ENCODE measurements around the gene SCNN1B. TPM values are rescaled to one million over a fixed set of nuclear protein-coding genes. Genes with fewer than 3 reads are reported as not detected.
A peak's percentile ranks its signal among the peaks of the same experiment; 100 is the strongest.

SCNN1B gene
- total RNA-seq, 1 experiment from 2014 or later: not detected

DNA sequence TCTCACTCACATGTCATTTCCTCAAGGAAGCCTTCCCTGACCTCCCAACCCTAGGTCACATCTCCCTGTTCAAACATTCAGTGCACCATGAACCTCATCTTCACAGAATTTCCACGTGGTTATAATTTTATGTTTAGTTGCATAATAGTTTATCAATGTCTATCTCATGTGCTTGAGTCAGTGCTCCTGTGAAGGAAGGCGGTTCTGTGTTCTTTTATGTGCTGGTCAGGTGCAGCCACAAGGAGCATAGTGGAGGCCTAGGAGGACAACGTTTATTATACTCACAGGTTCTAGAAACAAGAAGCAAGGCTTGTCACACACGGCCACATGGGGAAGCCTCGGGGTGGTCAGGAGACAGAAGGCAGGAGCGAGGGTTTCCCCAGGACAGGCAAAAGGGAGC, 34.5 kb upstream of the SCNN1B start:
- DNase-seq: no peak
- no peak overlapping the region for H3K4me2 ChIP-seq (ENCODE audit: low read depth, low read length, poor library complexity, severe bottlenecking)
- H3K4me3 ChIP-seq (ENCODE audit: low read length): no peak overlapping the region
- no peaks in the 10 kb centered on the region for H3K9me3 ChIP-seq (ENCODE audit: low read length)
- H3K27me3 ChIP-seq (ENCODE audit: low read length): no peaks in the 10 kb centered on the region
- H3K9ac ChIP-seq (ENCODE audit: low read length): no peak overlapping the region
- no peaks in the 10 kb centered on the region for H4K20me1 ChIP-seq (ENCODE audit: insufficient read depth, low read depth, low read length)
- no peak overlapping the region for H3K27ac ChIP-seq (ENCODE audit: low read length)
- H2AFZ ChIP-seq (ENCODE audit: low read length): no peak overlapping the region
- no peaks in the 10 kb centered on the region for H3K9me2 ChIP-seq (replicated peaks; ENCODE audit: insufficient read depth, low read length)
- H3K79me2 ChIP-seq (ENCODE audit: low read length): no peaks in the 10 kb centered on the region
- no peaks in the 10 kb centered on the region for H3K36me3 ChIP-seq (ENCODE audit: insufficient read depth, low read length)
- H3K4me1 ChIP-seq (ENCODE audit: low read length): no peaks in the 10 kb centered on the region

- H3K27ac ChIP-seq (ENCODE audit: low read length): no peak overlapping the region
- no peaks in the 10 kb centered on the region for H3K79me2 ChIP-seq (ENCODE audit: low read length)
- no peak overlapping the region for H3K9ac ChIP-seq (ENCODE audit: low read length)
- no peak overlapping the region for H3K4me3 ChIP-seq (ENCODE audit: low read length)
- H4K20me1 ChIP-seq (ENCODE audit: insufficient read depth, low read depth, low read length): no peaks in the 10 kb centered on the region
- no peaks in the 10 kb centered on the region for H3K4me1 ChIP-seq (ENCODE audit: low read length)
- H3K9me2 ChIP-seq (replicated peaks; ENCODE audit: insufficient read depth, low read length): no peaks in the 10 kb centered on the region
- no peak for DNase-seq
- no peaks in the 10 kb centered on the region for H3K9me3 ChIP-seq (ENCODE audit: low read length)
- H3K27me3 ChIP-seq (ENCODE audit: low read length): no peaks in the 10 kb centered on the region
- H2AFZ ChIP-seq (ENCODE audit: low read length): no peak overlapping the region
- H3K36me3 ChIP-seq (ENCODE audit: insufficient read depth, low read length): no peaks in the 10 kb centered on the region
- no peak overlapping the region for H3K4me2 ChIP-seq (ENCODE audit: low read depth, low read length, poor library complexity, severe bottlenecking)
These were observed 33.5 kb upstream of the SCNN1B start for GRCh38 chr16:23268561-23268960.

- Histone ChIP-seq H3K79me2 (ENCODE audit: low read length) (no peaks in the 10 kb centered on the region), H3K4me3 (ENCODE audit: low read length) (no peak overlapping the region), H3K27ac (ENCODE audit: low read length) (no peak overlapping the region), H3K4me2 (ENCODE audit: low read depth, low read length, poor library complexity, severe bottlenecking) (no peak overlapping the region), H3K27me3 (ENCODE audit: low read length) (no peaks in the 10 kb centered on the region), H2AFZ (ENCODE audit: low read length) (no peak overlapping the region), H3K9ac (ENCODE audit: low read length) (no peak overlapping the region), H3K9me3 (ENCODE audit: low read length) (no peaks in the 10 kb centered on the region), H4K20me1 (ENCODE audit: insufficient read depth, low read depth, low read length) (no peaks in the 10 kb centered on the region), H3K4me1 (ENCODE audit: low read length) (no peaks in the 10 kb centered on the region), H3K36me3 (ENCODE audit: insufficient read depth, low read length) (no peaks in the 10 kb centered on the region), H3K9me2 (replicated peaks; ENCODE audit: insufficient read depth, low read length) (no peaks in the 10 kb centered on the region)
- no peak for DNase-seq
These were observed 32.7 kb upstream of the SCNN1B start for GRCh38 chr16:23269248-23269953.

GRCh38 chr16:23270654-23271053, 31.4 kb upstream of the SCNN1B start:
- H3K4me1 ChIP-seq (ENCODE audit: low read length): no peaks in the 10 kb centered on the region
- no peaks in the 10 kb centered on the region for H3K79me2 ChIP-seq (ENCODE audit: low read length)
- no peak for DNase-seq
- H3K4me2 ChIP-seq (ENCODE audit: low read depth, low read length, poor library complexity, severe bottlenecking): no peak overlapping the region
- H3K9ac ChIP-seq (ENCODE audit: low read length): no peak overlapping the region
- H3K9me2 ChIP-seq (replicated peaks; ENCODE audit: insufficient read depth, low read length): no peaks in the 10 kb centered on the region
- no peak overlapping the region for H3K4me3 ChIP-seq (ENCODE audit: low read length)
- H3K9me3 ChIP-seq (ENCODE audit: low read length): no peaks in the 10 kb centered on the region
- no peak overlapping the region for H3K27ac ChIP-seq (ENCODE audit: low read length)
- H3K36me3 ChIP-seq (ENCODE audit: insufficient read depth, low read length): no peaks in the 10 kb centered on the region
- H3K27me3 ChIP-seq (ENCODE audit: low read length): no peaks in the 10 kb centered on the region
- H4K20me1 ChIP-seq (ENCODE audit: insufficient read depth, low read depth, low read length): no peaks in the 10 kb centered on the region
- no peak overlapping the region for H2AFZ ChIP-seq (ENCODE audit: low read length)

DNA sequence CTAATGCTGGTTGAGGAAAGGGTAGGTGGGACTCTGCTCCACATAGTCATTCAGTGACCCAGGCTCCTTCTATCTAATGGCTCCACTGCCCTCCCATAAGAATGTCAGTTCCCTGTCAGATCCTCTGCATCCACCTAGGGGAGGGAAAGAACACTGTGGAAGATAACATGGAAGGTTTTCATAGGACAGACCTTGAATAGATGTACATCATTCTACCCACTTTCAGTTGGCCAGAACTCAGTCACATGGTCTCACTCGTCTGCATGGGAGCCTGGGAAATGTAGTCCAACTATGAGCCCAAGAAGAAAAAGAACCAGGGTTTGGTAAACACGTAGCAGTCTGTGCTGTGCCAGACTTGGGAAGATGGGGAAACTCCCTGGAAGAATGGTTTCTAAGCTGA, 27.1 kb upstream of the SCNN1B start:
- no peaks in the 10 kb centered on the region for H3K4me1 ChIP-seq (ENCODE audit: low read length)
- no peaks in the 10 kb centered on the region for H3K36me3 ChIP-seq (ENCODE audit: insufficient read depth, low read length)
- no peak overlapping the region for H3K9ac ChIP-seq (ENCODE audit: low read length)
- no peak overlapping the region for H3K4me3 ChIP-seq (ENCODE audit: low read length)
- no peaks in the 10 kb centered on the region for H4K20me1 ChIP-seq (ENCODE audit: insufficient read depth, low read depth, low read length)
- no peak overlapping the region for H3K4me2 ChIP-seq (ENCODE audit: low read depth, low read length, poor library complexity, severe bottlenecking)
- no peaks in the 10 kb centered on the region for H3K79me2 ChIP-seq (ENCODE audit: low read length)
- H3K9me3 ChIP-seq (ENCODE audit: low read length): no peaks in the 10 kb centered on the region
- no peak overlapping the region for H3K27ac ChIP-seq (ENCODE audit: low read length)
- DNase-seq: peak; percentile 58
- H3K27me3 ChIP-seq (ENCODE audit: low read length): no peaks in the 10 kb centered on the region
- H2AFZ ChIP-seq (ENCODE audit: low read length): no peak overlapping the region
- H3K9me2 ChIP-seq (replicated peaks; ENCODE audit: insufficient read depth, low read length): no peaks in the 10 kb centered on the region

GRCh38 chr16:23276821-23277220, 25.3 kb upstream of the SCNN1B start:
- Histone ChIP-seq H3K9me2 (replicated peaks; ENCODE audit: insufficient read depth, low read length) (no peaks in the 10 kb centered on the region), H3K36me3 (ENCODE audit: insufficient read depth, low read length) (no peaks in the 10 kb centered on the region), H3K4me1 (ENCODE audit: low read length) (no peaks in the 10 kb centered on the region), H3K9me3 (ENCODE audit: low read length) (no peaks in the 10 kb centered on the region), H3K27ac (ENCODE audit: low read length) (no peak overlapping the region), H3K4me2 (ENCODE audit: low read depth, low read length, poor library complexity, severe bottlenecking) (no peak overlapping the region), H3K27me3 (ENCODE audit: low read length) (no peaks in the 10 kb centered on the region), H3K79me2 (ENCODE audit: low read length) (no peaks in the 10 kb centered on the region), H3K4me3 (ENCODE audit: low read length) (no peak overlapping the region), H4K20me1 (ENCODE audit: insufficient read depth, low read depth, low read length) (no peaks in the 10 kb centered on the region), H3K9ac (ENCODE audit: low read length) (no peak overlapping the region), H2AFZ (ENCODE audit: low read length) (no peak overlapping the region)
- no peak for DNase-seq

- Histone ChIP-seq H2AFZ (ENCODE audit: low read length) (no peak overlapping the region), H3K79me2 (ENCODE audit: low read length) (no peaks in the 10 kb centered on the region), H4K20me1 (ENCODE audit: insufficient read depth, low read depth, low read length) (no peaks in the 10 kb centered on the region), H3K4me2 (ENCODE audit: low read depth, low read length, poor library complexity, severe bottlenecking) (no peak overlapping the region), H3K9ac (ENCODE audit: low read length) (no peak overlapping the region), H3K9me2 (replicated peaks; ENCODE audit: insufficient read depth, low read length) (no peaks in the 10 kb centered on the region), H3K9me3 (ENCODE audit: low read length) (no peaks in the 10 kb centered on the region), H3K27me3 (ENCODE audit: low read length) (no peaks in the 10 kb centered on the region), H3K4me1 (ENCODE audit: low read length) (no peaks in the 10 kb centered on the region), H3K36me3 (ENCODE audit: insufficient read depth, low read length) (no peaks in the 10 kb centered on the region), H3K27ac (ENCODE audit: low read length) (no peak overlapping the region), H3K4me3 (ENCODE audit: low read length) (no peak overlapping the region)
- DNase-seq: no peak
These were observed 24.1 kb upstream of the SCNN1B start for GRCh38 chr16:23278031-23278430.

GRCh38 chr16:23279721-23280153, 22.4 kb upstream of the SCNN1B start:
- Histone ChIP-seq H3K9ac (ENCODE audit: low read length) (no peak overlapping the region), H3K4me3 (ENCODE audit: low read length) (no peak overlapping the region), H3K4me2 (ENCODE audit: low read depth, low read length, poor library complexity, severe bottlenecking) (no peak overlapping the region), H3K4me1 (ENCODE audit: low read length) (no peaks in the 10 kb centered on the region), H2AFZ (ENCODE audit: low read length) (no peak overlapping the region), H3K9me2 (replicated peaks; ENCODE audit: insufficient read depth, low read length) (no peaks in the 10 kb centered on the region), H3K9me3 (ENCODE audit: low read length) (no peaks in the 10 kb centered on the region), H3K36me3 (ENCODE audit: insufficient read depth, low read length) (no peaks in the 10 kb centered on the region), H3K27ac (ENCODE audit: low read length) (no peak overlapping the region), H3K27me3 (ENCODE audit: low read length) (no peaks in the 10 kb centered on the region), H3K79me2 (ENCODE audit: low read length) (no peaks in the 10 kb centered on the region), H4K20me1 (ENCODE audit: insufficient read depth, low read depth, low read length) (no peaks in the 10 kb centered on the region)
- DNase-seq: no peak
